GM21576 (cell line): ENCODE measurements around the gene SPAG16.
"Not testable (repeated sequence)": the region's sequence is repeated elsewhere in the genome, so short reads cannot be mapped to it uniquely, and the experiment has no call there.

ENCODE experiments used
- ATAC-seq: cut with Tn5 transposase; IDR thresholded peaks from one replicate; pipeline ENCODE4 v1.9.1; 2021; ENCODE audit warnings: mild to moderate bottlenecking, moderate library complexity; ENCODE audit not compliant: unreplicated experiment

Gene SPAG16

GRCh38 chr2:213688133-213688532, 403.9 kb downstream of the SPAG16 start:
- ATAC-seq = no peak

GRCh38 chr2:213688825-213689224, 404.6 kb downstream of the SPAG16 start:
- ATAC-seq = not testable (repeated sequence)

- no peak for ATAC-seq
Measured at GRCh38 chr2:213689585-213689984, 405.3 kb downstream of the SPAG16 start.

GRCh38 chr2:213691351-213691750, 407.1 kb downstream of the SPAG16 start:
- no peak for ATAC-seq

GRCh38 chr2:213696442-213696841, 412.2 kb downstream of the SPAG16 start:
- ATAC-seq = peak; percentile 65

GRCh38 chr2:213701365-213701764, 417.1 kb downstream of the SPAG16 start:
- ATAC-seq = not testable (repeated sequence)

- no peak for ATAC-seq
Measured at GRCh38 chr2:213703406-213704098, 419.3 kb downstream of the SPAG16 start.

GRCh38 chr2:213710164-213710563, 425.9 kb downstream of the SPAG16 start:
- no peak for ATAC-seq

GRCh38 chr2:213718411-213718810, 434.1 kb downstream of the SPAG16 start:
- ATAC-seq = not testable (repeated sequence)

GRCh38 chr2:213722565-213722964, 438.3 kb downstream of the SPAG16 start:
- no peak for ATAC-seq

- ATAC-seq = no peak
Measured at GRCh38 chr2:213723041-213723560, 438.8 kb downstream of the SPAG16 start.

GRCh38 chr2:213723707-213724106, 439.4 kb downstream of the SPAG16 start:
- no peak for ATAC-seq

- no peak for ATAC-seq
Measured at GRCh38 chr2:213726101-213726500, 441.8 kb downstream of the SPAG16 start.

GRCh38 chr2:213733893-213734292, 449.6 kb downstream of the SPAG16 start:
- peak; percentile 81 for ATAC-seq

- ATAC-seq = peak; percentile 78
Measured at GRCh38 chr2:213740453-213740852, 456.2 kb downstream of the SPAG16 start.

GRCh38 chr2:213751446-213751845, 467.2 kb downstream of the SPAG16 start:
- ATAC-seq = peak; percentile 97

GRCh38 chr2:213752575-213752974, 468.3 kb downstream of the SPAG16 start:
- no peak for ATAC-seq

GRCh38 chr2:213757525-213757924, 473.3 kb downstream of the SPAG16 start:
- ATAC-seq = no peak

- no peak for ATAC-seq
Measured at GRCh38 chr2:213763354-213763753, 479.1 kb downstream of the SPAG16 start.

- ATAC-seq = no peak
Measured at GRCh38 chr2:213763963-213764362, 479.7 kb downstream of the SPAG16 start.

- ATAC-seq = no peak
Measured at GRCh38 chr2:213764849-213765248, 480.6 kb downstream of the SPAG16 start.

- ATAC-seq = peak; percentile 34
Measured at GRCh38 chr2:213766062-213766461, 481.8 kb downstream of the SPAG16 start.

- ATAC-seq = peak; percentile 98
Measured at GRCh38 chr2:213766465-213766901, 482.2 kb downstream of the SPAG16 start.
